Measurements from ENCODE around the gene ASTE1. TPM values are rescaled to one million over a fixed set of nuclear protein-coding genes. Genes with fewer than 3 reads are reported as not detected.

The ASTE1 gene
- total and polyA plus RNA-seq, 9 of the 15 experiments (the other 6 are each of a cell fraction or from before 2014, with no cell fraction given): 3.5 to 12.1 (median 6.9) TPM

GRCh38 chr3:131072099-131072559 is 45.5 kb upstream of the ASTE1 start (continued):
- no peak for TF ChIP-seq AFF4 (CRISPR knock-in tag; IDR thresholded peaks at IDR 0.05)
- TF ChIP-seq XRCC3 (IDR thresholded peaks at IDR 0.05): no peak
- no peak; the same call in 1 of the 2 replicates for TF ChIP-seq ZNF263 (CRISPR knock-in tag; IDR thresholded peaks at IDR 0.05; ENCODE audit: borderline replicate concordance)
- TF ChIP-seq GATAD2A (IDR thresholded peaks at IDR 0.05): no peak
- peak; percentile 40; the same call in 1 of the 2 replicates for TF ChIP-seq CUX1 (CRISPR knock-in tag; IDR thresholded peaks at IDR 0.05)
- peak in 1 of 3 experiments; percentile 63 for TF ChIP-seq YY1 (IDR thresholded peaks at IDR 0.05; ENCODE audit: borderline replicate concordance in 1 of 3, control insufficient read depth in 1 of 3, extremely low read depth in 1 of 3, insufficient read depth in 3 of 3, insufficient read length in 1 of 3, insufficient replicate concordance in 2 of 3, low read depth in 1 of 3, low read length in 2 of 3)
- TF ChIP-seq TBP (optimal IDR thresholded peaks at IDR 0.05; ENCODE audit: low read depth, low read length): no peak
- TF ChIP-seq KAT2B (IDR thresholded peaks at IDR 0.05; ENCODE audit: low read depth, low read length): no peak
- TF ChIP-seq DDX20 (tag; IDR thresholded peaks at IDR 0.05; ENCODE audit: low read depth): no peak
- TF ChIP-seq ZNF324 (CRISPR knock-in tag; IDR thresholded peaks at IDR 0.05): no peak
- TF ChIP-seq FOS (IDR thresholded peaks at IDR 0.05; ENCODE audit: extremely low read depth, insufficient read length): no peak
- TF ChIP-seq L3MBTL2 (IDR thresholded peaks at IDR 0.05): peak; percentile 80
- TF ChIP-seq NFRKB (IDR thresholded peaks at IDR 0.05; ENCODE audit: low read depth): no peak
- TF ChIP-seq TFE3 (CRISPR knock-in tag; IDR thresholded peaks at IDR 0.05): no peak
- no peak for TF ChIP-seq HMG20A (CRISPR knock-in tag; conservative IDR thresholded peaks at IDR 0.05)
- no peak for TF ChIP-seq HDAC3 (IDR thresholded peaks at IDR 0.05; ENCODE audit: borderline replicate concordance, partially characterized antibody)
- TF ChIP-seq MCM3 (IDR thresholded peaks at IDR 0.05): no peak
- TF ChIP-seq GABPB2 (CRISPR knock-in tag; conservative IDR thresholded peaks at IDR 0.05): no peak
- no peak for TF ChIP-seq ZNF57 (CRISPR knock-in tag; IDR thresholded peaks at IDR 0.05)

Measured in K562 (cell line).